SU-DHL-6 (cell line): ENCODE measurements around the gene UBXN10.

Source experiments
- H2AFZ ChIP-seq: fragments of 200-600 bp; sonication (generic); 2 replicates; pipeline ENCODE4 v1.6.1; 2014; ENCODE audit warnings: low read depth, mild to moderate bottlenecking, moderate library complexity, mixed read lengths, antibody characterized with exemption, low read length; ENCODE audit not compliant: severe bottlenecking
- H3F3A ChIP-seq: fragments of 200-600 bp; shearing (Covaris generic); 2 replicates; pipeline ENCODE4 v1.6.0; 2016; ENCODE audit warnings: antibody characterized with exemption, mild to moderate bottlenecking; ENCODE audit not compliant: insufficient read depth
- H3K27ac ChIP-seq: fragments of 200-600 bp; sonication (generic); 2 replicates; pipeline ENCODE4 v1.5.1; 2016; ENCODE audit warnings: low read depth, mild to moderate bottlenecking, low read length, moderate library complexity, mixed read lengths
- H3K27me3 ChIP-seq: fragments of 200-600 bp; sonication (generic), shearing (Covaris generic); 2 replicates; pipeline ENCODE4 v1.6.0; 2014; ENCODE audit warnings: mild to moderate bottlenecking, low read length
- H3K36me3 ChIP-seq: fragments of 200-600 bp; sonication (generic); 2 replicates; pipeline ENCODE4 v1.6.1; 2014; ENCODE audit warnings: mild to moderate bottlenecking, low read length, mixed read lengths
- H3K4me2 ChIP-seq: fragments of 300-600, 200-600 bp; shearing (Covaris generic), sonication (generic); 2 replicates; pipeline ENCODE4 v1.6.0; 2014; ENCODE audit warnings: low read length, low read depth, mild to moderate bottlenecking; ENCODE audit not compliant: poor library complexity, severe bottlenecking
- H3K4me3 ChIP-seq: fragments of 200-600 bp; sonication (generic); 2 replicates; pipeline ENCODE4 v1.5.1; 2014; ENCODE audit warnings: antibody characterized with exemption, low read length, mild to moderate bottlenecking, mixed read lengths; ENCODE audit not compliant: insufficient read depth, poor library complexity, severe bottlenecking
- H3K79me2 ChIP-seq: fragments of 200-600 bp; sonication (generic); 2 replicates; pipeline ENCODE4 v1.6.1; 2014; ENCODE audit warnings: mild to moderate bottlenecking, low read length, moderate library complexity; ENCODE audit not compliant: insufficient read depth
- H3K9ac ChIP-seq: fragments of 200-600 bp; sonication (generic); 2 replicates; pipeline ENCODE4 v1.7.0; 2014; ENCODE audit warnings: mild to moderate bottlenecking, low read length
- H3K9me2 ChIP-seq: fragments of 200-600 bp; sonication (generic); replicated peaks from 2 replicates; pipeline ENCODE4 v1.6.1; 2014; ENCODE audit warnings: low read length; ENCODE audit not compliant: insufficient read depth
- H3K9me3 ChIP-seq: fragments of 200-600 bp; sonication (generic); 2 replicates; pipeline ENCODE4 v1.6.1; 2014; ENCODE audit warnings: low read length, mixed read lengths; ENCODE audit not compliant: insufficient read depth
- H4K20me1 ChIP-seq: fragments of 200-600 bp; sonication (generic); 2 replicates; pipeline ENCODE4 v1.6.1; 2014; ENCODE audit warnings: low read depth, mild to moderate bottlenecking, antibody characterized with exemption, low read length, moderate library complexity, mixed read lengths
- EZH2phosphoT487 ChIP-seq: fragments of 200-600 bp; sonication (generic), shearing (Covaris generic); conservative IDR thresholded peaks from 2 replicates; pipeline ENCODE4 v1.6.1; 2018; ENCODE audit warnings: mild to moderate bottlenecking, antibody characterized with exemption, low read length, moderate library complexity, mixed read lengths
- TF ChIP-seq, protein P1 (sequence below): fragments of 200-600 bp; sonication (generic); IDR thresholded peaks from one replicate; pipeline ENCODE4 v1.5.1; 2017; ENCODE audit warnings: antibody characterized with exemption, mild to moderate bottlenecking, low read length, moderate library complexity; ENCODE audit not compliant: insufficient read depth, poor library complexity, severe bottlenecking

Gene UBXN10

GRCh38 chr1:20150326-20150705, 35.6 kb upstream of the UBXN10 start:
- Histone ChIP-seq H3K79me2 (no peaks in the 10 kb centered on the region), H3K9me2 (no peaks in the 10 kb centered on the region), H3K9ac (no peak overlapping the region), H3K27me3 (no peaks in the 10 kb centered on the region), H3K4me3 (no peak overlapping the region), H4K20me1 (no peaks in the 10 kb centered on the region), H3K9me3 (no peaks in the 10 kb centered on the region), H3F3A (no peaks in the 10 kb centered on the region), H3K27ac (no peak overlapping the region), H2AFZ (no peak overlapping the region), H3K4me2 (no peak overlapping the region), H3K36me3 (no peaks in the 10 kb centered on the region)
- TF ChIP-seq, protein P1, sequence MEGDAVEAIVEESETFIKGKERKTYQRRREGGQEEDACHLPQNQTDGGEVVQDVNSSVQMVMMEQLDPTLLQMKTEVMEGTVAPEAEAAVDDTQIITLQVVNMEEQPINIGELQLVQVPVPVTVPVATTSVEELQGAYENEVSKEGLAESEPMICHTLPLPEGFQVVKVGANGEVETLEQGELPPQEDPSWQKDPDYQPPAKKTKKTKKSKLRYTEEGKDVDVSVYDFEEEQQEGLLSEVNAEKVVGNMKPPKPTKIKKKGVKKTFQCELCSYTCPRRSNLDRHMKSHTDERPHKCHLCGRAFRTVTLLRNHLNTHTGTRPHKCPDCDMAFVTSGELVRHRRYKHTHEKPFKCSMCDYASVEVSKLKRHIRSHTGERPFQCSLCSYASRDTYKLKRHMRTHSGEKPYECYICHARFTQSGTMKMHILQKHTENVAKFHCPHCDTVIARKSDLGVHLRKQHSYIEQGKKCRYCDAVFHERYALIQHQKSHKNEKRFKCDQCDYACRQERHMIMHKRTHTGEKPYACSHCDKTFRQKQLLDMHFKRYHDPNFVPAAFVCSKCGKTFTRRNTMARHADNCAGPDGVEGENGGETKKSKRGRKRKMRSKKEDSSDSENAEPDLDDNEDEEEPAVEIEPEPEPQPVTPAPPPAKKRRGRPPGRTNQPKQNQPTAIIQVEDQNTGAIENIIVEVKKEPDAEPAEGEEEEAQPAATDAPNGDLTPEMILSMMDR: no peak
- TF ChIP-seq EZH2phosphoT487: no peak

DNA sequence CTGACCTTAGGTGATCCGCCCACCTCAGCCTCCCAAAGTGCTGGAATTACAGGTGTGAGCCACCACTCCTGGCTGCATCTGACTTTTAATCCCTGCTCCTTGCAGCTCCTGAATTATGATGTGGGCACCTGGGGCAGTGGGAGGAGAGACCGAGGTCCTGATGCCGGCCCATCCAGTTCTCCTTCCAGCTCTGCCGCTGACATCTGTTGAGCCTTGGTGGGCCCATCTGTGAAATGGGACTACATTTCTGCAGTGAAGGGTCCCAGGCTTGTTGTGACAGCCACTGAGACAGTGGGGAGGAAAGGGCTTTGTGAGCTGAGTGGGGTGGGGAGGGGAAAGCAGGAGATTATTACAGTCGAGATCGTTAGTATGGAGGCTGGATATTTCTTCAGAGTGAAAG, 34.9 kb upstream of the UBXN10 start:
- H3K27ac ChIP-seq: no peak overlapping the region
- H2AFZ ChIP-seq: no peak overlapping the region
- no peaks in the 10 kb centered on the region for H3K27me3 ChIP-seq
- H3K9me3 ChIP-seq: no peaks in the 10 kb centered on the region
- no peak overlapping the region for H3K4me2 ChIP-seq
- no peaks in the 10 kb centered on the region for H3K9me2 ChIP-seq
- TF ChIP-seq EZH2phosphoT487: no peak
- H3K4me3 ChIP-seq: no peak overlapping the region
- no peaks in the 10 kb centered on the region for H4K20me1 ChIP-seq
- H3F3A ChIP-seq: no peaks in the 10 kb centered on the region
- H3K36me3 ChIP-seq: no peaks in the 10 kb centered on the region
- H3K9ac ChIP-seq: no peak overlapping the region
- no peaks in the 10 kb centered on the region for H3K79me2 ChIP-seq

DNA sequence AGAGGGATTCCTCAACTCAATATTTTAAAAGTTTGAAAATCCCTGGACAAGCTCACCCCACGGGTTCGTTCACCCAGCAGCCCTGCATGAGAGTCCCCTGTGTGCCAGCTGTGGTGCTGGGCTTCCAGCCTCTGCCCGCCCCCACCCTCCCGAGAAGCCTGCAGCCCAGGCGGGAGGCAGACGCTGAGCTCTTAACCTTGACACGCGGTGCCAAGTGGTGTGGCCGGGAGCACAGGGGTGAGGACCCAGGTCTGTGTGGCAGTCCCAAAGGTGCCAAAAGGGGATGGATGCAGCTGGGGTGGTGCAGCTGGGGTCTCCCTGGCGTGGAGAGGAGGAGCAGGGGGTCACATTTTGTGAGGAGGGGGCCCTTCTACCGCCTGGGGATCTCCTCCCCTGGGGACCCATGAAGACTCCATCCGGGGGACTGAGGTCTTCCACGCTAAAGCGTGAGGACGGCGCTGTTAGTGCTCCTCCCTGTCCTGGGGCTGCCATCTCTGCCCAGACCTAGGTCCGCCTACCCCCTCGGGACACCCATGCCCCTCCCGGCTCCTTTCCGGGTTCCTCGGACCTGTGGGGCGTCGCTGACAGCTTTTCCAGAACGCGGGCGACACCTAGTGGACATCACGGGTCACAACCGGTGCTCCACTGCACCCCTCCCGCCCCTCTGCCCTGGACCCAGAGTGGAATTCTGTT, 33.8 kb upstream of the UBXN10 start:
- peak overlapping the region; percentile 41; the same call in 1 of the 2 replicates for H3K9ac ChIP-seq
- no peak for TF ChIP-seq EZH2phosphoT487
- TF ChIP-seq, protein P1: peak; percentile 78
- H3K27ac ChIP-seq: no peak overlapping the region
- H2AFZ ChIP-seq: peak overlapping the region; percentile 86
- no peak overlapping the region for H3K4me3 ChIP-seq
- H3K36me3 ChIP-seq: no peaks in the 10 kb centered on the region
- H3K27me3 ChIP-seq: no peaks in the 10 kb centered on the region
- H4K20me1 ChIP-seq: no peaks in the 10 kb centered on the region
- H3F3A ChIP-seq: no peaks in the 10 kb centered on the region
- H3K9me2 ChIP-seq: no peaks in the 10 kb centered on the region
- H3K4me2 ChIP-seq: peak overlapping the region; percentile 44
- no peaks in the 10 kb centered on the region for H3K79me2 ChIP-seq
- no peaks in the 10 kb centered on the region for H3K9me3 ChIP-seq

DNA sequence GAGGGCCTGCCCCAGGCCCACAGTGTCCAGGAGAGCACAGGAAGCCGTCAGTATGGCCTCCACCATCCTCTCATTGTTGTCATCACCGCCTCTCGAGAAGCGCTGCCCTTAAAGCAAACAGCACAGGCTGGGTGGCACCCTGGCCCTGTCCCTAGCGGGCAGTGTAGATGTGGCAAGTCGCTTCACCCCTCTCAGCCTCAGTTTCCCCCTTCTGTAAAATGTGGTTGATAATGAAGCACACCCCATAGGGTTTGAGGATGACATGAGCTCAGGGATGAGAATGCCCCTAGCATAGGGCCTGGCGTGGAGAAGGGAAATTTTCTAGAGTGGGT, 33.3 kb upstream of the UBXN10 start:
- Histone ChIP-seq H3K9me3 (no peaks in the 10 kb centered on the region), H3K9ac (no peak overlapping the region), H3F3A (no peaks in the 10 kb centered on the region), H3K9me2 (no peaks in the 10 kb centered on the region), H3K4me2 (no peak overlapping the region), H2AFZ (no peak overlapping the region), H4K20me1 (no peaks in the 10 kb centered on the region), H3K36me3 (no peaks in the 10 kb centered on the region), H3K27ac (no peak overlapping the region), H3K27me3 (no peaks in the 10 kb centered on the region), H3K79me2 (no peaks in the 10 kb centered on the region), H3K4me3 (no peak overlapping the region)
- TF ChIP-seq EZH2phosphoT487: no peak
- TF ChIP-seq, protein P1: peak; percentile 27
